Measurements from ENCODE around the gene WDR73. TPM values are rescaled to one million over a fixed set of nuclear protein-coding genes. Genes with fewer than 3 reads are reported as not detected.

Gene WDR73
- total and polyA plus RNA-seq, 2 of the 8 experiments (the other 6 are each of a cell fraction or from before 2014, with no cell fraction given): 22.7 to 23.1 TPM

- no peak for TF ChIP-seq ATF2 (IDR thresholded peaks at IDR 0.05; ENCODE audit: low read length)
Observed at GRCh38 chr15:84656972-84657371, 2.9 kb upstream of the WDR73 start (continued).
